Posterior vena cava (tissue), 2 donors: ENCODE measurements around the gene WLS. TPM values are rescaled to one million over a fixed set of nuclear protein-coding genes. Genes with fewer than 3 reads are reported as not detected.

Experiments used
- DNase-seq: peaks from one replicate; pipeline ENCODE4 v3.0.0-alpha.2; 2020; ENCODE audit warnings: low spot score
- intact Hi-C, 2 donors: fragments of 100-400 bp; cut with DNase I; formaldehyde crosslinking; loops; one replicate each; pipeline versions ENCODE4 v1.14.1 to v1.14.2; 2022 to 2023
- total RNA-seq, 2 donors: library from RNA; stranded (reverse); fragmentation: NEBNext Ultra II Directional; extraction: Animal tissue kit (Norgen Biotek cat#: 25700); gene quantifications; one replicate each; pipeline ENCODE4 v1.2.1, GENCODE V29; 2021
- donor health status: DM: yes; HTN: yes; CAD: no.
- donor health status: DM: yes; HTN: yes; CAD: no.

The WLS gene
- total RNA-seq, 2 donors from 2014 or later = 53.3 to 83.6 TPM

- intact Hi-C loops = loop anchor here (2.0 to 10.0 kb wide), 2 partner anchors 88 to 94 kb away; no protein-coding TSS in a partner anchor
- DNase-seq = no peak
Observed at GRCh38 chr1:68230484-68230802, 1.9 kb downstream of the WLS start.

- intact Hi-C loops = loop anchor here (2.0 to 10.0 kb wide), 3 partner anchors 89 to 105 kb away; no protein-coding TSS in a partner anchor
- DNase-seq = no peak
Observed at GRCh38 chr1:68229650-68230483, 2.5 kb downstream of the WLS start.

- intact Hi-C loops = loop anchor here in 1 of 2 donors (10.0 kb wide), 1 partner anchor 104 kb away; no protein-coding TSS in a partner anchor
- DNase-seq = no peak
Observed at GRCh38 chr1:68228851-68229250, 3.5 kb downstream of the WLS start.

GRCh38 chr1:68227598-68227997 lies 4.7 kb downstream of the WLS start:
- DNase-seq = no peak
- intact Hi-C loops = loop anchor here in 1 of 2 donors (10.0 kb wide), 1 partner anchor 103 kb away; no protein-coding TSS in a partner anchor

- DNase-seq = no peak
- intact Hi-C loops = loop anchor here in 1 of 2 donors (10.0 kb wide), 1 partner anchor 101 kb away; no protein-coding TSS in a partner anchor
Observed at GRCh38 chr1:68225781-68226180, 6.5 kb downstream of the WLS start.

GRCh38 chr1:68223687-68224086 lies 8.6 kb downstream of the WLS start:
- intact Hi-C loops = loop anchor here in 1 of 2 donors (10.0 kb wide), 1 partner anchor 99 kb away; no protein-coding TSS in a partner anchor

GRCh38 chr1:68221980-68222373 lies 10.3 kb downstream of the WLS start:
- DNase-seq = no peak
- intact Hi-C loops = loop anchor here in 1 of 2 donors (10.0 kb wide), 1 partner anchor 97 kb away; no protein-coding TSS in a partner anchor

More at GRCh38 chr1:68223687-68224086, 8.6 kb downstream of the WLS start:
- DNase-seq = no peak

- intact Hi-C loops = loop anchor here in 1 of 2 donors (10.0 kb wide), 1 partner anchor 96 kb away; no protein-coding TSS in a partner anchor
- no peak for DNase-seq
Observed at GRCh38 chr1:68221001-68221979, 11.0 kb downstream of the WLS start.

GRCh38 chr1:68220420-68220819 lies 11.9 kb downstream of the WLS start:
- intact Hi-C loops = loop anchor here in 1 of 2 donors (10.0 kb wide), 1 partner anchor 96 kb away; no protein-coding TSS in a partner anchor
- no peak for DNase-seq

- intact Hi-C loops = no loop called here
- DNase-seq = no peak
Observed at GRCh38 chr1:68218490-68218889, 13.8 kb downstream of the WLS start.

- intact Hi-C loops = no loop called here
- DNase-seq = no peak
Observed at GRCh38 chr1:68217618-68218017, 14.7 kb downstream of the WLS start.

GRCh38 chr1:68217060-68217554 lies 15.2 kb downstream of the WLS start:
- intact Hi-C loops = no loop called here
- no peak for DNase-seq

- no peak for DNase-seq
- intact Hi-C loops = no loop called here
Observed at GRCh38 chr1:68216089-68216772, 16.1 kb downstream of the WLS start.

- intact Hi-C loops = no loop called here
- no peak for DNase-seq
Observed at GRCh38 chr1:68213843-68214242, 18.5 kb downstream of the WLS start.

GRCh38 chr1:68211761-68212380 lies 20.5 kb downstream of the WLS start:
- DNase-seq = no peak
- intact Hi-C loops = no loop called here

GRCh38 chr1:68210829-68211228 lies 21.5 kb downstream of the WLS start:
- intact Hi-C loops = no loop called here
- DNase-seq = no peak

GRCh38 chr1:68210027-68210426 lies 22.3 kb downstream of the WLS start:
- DNase-seq = no peak
- intact Hi-C loops = no loop called here
